GM19468 (cell line): ENCODE data around the gene NPIPA7.
"Not testable (repeated sequence)": the region's sequence is repeated elsewhere in the genome, so short reads cannot be mapped to it uniquely, and the experiment has no call there.

Experiments used
- ATAC-seq: cut with Tn5 transposase; IDR thresholded peaks from one replicate; pipeline ENCODE4 v1.9.1; 2021; ENCODE audit warnings: mild to moderate bottlenecking, moderate library complexity, moderate number of reproducible peaks; ENCODE audit not compliant: unreplicated experiment; ENCODE audit errors: extremely low read depth

The NPIPA7 gene

DNA sequence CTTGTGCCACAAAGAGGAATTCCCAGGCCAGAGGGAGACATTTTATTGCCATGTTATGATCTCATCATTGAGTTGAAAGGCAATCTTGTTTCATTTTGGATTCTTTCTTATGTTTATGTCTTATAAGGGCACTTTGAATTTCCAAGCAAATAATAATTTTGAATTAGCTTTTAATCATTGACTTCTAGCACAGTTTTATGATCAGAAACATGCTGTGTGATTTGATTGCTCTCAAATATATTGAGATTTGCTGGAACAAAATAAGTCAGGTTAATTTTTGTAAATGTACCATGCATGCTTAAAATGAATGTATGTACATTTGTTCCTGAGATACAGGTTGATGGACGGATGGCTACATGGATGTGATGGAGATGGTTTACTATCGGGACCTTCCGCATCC is at the start of gene NPIPA7:
Gene NPIPA7 (plus strand): TSS at position 301 of the 400 bp plus-strand sequence. CDS start 105 bp downstream, outside the sequence.
- ATAC-seq, result not testable (repeated sequence)

- ATAC-seq, result not testable (repeated sequence)
These were observed 47.5 kb upstream of the NPIPA7 start for GRCh38 chr16:16331466-16331865.

- not testable (repeated sequence) for ATAC-seq
These were observed 21.4 kb upstream of the NPIPA7 start for GRCh38 chr16:16357556-16357955.

DNA sequence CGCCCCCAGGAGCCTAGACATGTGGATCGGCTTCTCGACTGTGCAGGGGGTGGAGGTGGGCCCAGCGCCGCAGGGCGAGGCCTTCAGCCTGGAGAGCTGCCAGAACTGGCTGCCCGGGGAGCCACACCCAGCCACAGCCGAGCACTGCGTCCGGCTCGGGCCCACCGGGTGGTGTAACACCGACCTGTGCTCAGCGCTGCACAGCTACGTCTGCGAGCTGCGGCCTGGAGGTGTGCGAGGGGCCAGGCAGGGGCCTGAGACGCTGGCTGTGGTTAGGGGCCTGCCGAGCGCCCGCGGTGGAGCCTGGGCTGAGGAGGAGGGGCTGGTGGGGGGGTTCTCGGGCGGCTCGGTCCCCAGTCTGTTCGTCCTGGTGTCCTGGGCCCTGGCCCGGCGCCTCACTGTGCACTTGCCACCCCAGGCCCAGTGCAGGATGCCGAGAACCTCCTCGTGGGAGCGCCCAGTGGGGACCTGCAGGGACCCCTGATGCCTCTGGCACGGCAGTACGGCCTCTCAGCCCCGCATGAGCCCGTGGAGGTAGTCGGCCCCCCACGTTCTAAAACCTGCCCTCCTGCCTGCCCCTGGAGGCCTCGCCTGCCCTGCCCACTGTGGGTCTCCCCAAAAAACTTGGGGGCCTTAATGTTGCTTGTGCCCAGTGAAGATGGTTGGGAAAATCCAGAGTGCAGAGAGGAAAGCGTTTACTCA is 20.2 kb upstream of the NPIPA7 start:
- not testable (repeated sequence) for ATAC-seq

DNA sequence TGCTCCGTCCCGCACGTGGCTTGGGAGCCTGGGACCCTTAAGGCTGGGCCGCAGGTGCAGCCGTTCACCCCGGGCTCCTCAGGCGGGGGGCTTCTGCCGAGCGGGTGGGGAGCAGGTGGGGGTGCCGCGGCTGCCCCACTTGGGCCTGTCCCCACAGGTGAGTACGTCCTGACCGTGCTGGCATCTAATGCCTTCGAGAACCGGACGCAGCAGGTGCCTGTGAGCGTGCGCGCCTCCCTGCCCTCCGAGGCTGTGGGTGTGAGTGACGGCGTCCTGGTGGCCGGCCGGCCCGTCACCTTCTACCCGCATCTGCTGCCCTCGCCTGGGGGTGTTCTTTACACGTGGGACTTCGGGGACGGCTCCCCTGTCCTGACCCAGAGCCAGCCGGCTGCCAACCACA is 15.3 kb upstream of the NPIPA7 start:
- not testable (repeated sequence) for ATAC-seq

- not testable (repeated sequence) for ATAC-seq
These were observed 14.8 kb upstream of the NPIPA7 start for GRCh38 chr16:16364100-16364499.

GRCh38 chr16:16364701-16365100 is 14.2 kb upstream of the NPIPA7 start:
- ATAC-seq, result not testable (repeated sequence)

GRCh38 chr16:16365319-16365718 is 13.6 kb upstream of the NPIPA7 start:
- not testable (repeated sequence) for ATAC-seq

DNA sequence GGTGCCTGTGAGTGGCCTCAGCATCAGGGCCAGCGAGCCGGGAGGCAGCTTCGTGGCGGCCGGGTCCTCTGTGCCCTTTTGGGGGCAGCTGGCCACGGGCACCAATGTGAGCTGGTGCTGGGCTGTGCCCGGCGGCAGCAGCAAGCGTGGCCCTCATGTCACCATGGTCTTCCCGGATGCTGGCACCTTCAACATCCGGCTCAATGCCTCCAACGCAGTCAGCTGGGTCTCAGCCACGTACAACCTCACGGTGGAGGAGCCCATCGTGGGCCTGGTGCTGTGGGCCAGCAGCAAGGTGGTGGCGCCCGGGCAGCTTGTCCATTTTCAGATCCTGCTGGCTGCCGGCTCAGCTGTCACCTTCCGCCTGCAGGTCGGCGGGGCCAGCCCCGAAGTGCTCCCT is 13.1 kb upstream of the NPIPA7 start:
- not testable (repeated sequence) for ATAC-seq

DNA sequence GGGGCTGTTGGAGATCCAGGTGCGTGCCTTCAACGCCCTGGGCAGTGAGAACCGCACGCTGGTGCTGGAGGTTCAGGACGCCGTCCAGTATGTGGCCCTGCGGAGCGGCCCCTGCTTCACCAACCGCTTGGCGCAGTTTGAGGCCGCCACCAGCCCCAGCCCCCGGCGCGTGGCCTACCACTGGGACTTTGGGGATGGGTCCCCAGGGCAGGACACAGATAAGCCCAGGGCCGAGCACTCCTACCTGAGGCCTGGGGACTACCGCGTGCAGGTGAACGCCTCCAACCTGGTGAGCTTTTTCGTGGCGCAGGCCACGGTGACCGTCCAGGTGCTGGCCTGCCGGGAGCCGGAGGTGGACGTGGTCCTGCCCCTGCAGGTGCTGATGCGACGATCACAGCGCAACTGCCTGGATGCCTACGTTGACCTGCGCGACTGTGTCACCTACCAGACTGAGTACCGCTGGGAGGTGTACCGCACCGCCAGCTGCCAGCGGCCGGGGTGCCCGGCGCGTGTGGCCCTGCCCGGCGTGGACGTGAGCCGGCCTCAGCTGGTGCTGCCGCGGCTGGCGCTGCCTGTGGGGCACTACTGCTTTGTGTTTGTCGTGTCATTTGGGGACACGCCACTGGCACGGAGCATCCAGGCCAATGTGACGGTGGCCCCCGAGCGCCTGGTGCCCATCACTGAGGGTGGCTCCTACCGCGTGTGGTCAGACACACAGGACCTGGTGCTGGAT is 12.2 kb upstream of the NPIPA7 start:
- ATAC-seq, result not testable (repeated sequence)

DNA sequence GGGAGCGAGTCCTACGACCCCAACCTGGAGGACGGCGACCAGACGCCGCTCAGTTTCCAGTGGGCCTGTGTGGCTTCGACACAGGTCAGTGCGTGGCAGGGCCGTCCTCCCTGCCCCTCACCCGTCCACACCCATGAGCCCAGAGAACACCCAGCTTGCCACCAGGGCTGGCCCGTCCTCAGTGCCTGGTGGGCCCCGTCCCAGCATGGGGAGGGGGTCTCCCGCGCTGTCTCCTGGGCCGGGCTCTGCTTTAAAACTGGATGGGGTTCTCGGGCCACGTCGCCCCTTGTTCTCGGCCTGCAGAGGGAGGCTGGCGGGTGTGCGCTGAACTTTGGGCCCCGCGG is 11.7 kb upstream of the NPIPA7 start:
- not testable (repeated sequence) for ATAC-seq

GRCh38 chr16:16369081-16369856 is 9.7 kb upstream of the NPIPA7 start:
- not testable (repeated sequence) for ATAC-seq

DNA sequence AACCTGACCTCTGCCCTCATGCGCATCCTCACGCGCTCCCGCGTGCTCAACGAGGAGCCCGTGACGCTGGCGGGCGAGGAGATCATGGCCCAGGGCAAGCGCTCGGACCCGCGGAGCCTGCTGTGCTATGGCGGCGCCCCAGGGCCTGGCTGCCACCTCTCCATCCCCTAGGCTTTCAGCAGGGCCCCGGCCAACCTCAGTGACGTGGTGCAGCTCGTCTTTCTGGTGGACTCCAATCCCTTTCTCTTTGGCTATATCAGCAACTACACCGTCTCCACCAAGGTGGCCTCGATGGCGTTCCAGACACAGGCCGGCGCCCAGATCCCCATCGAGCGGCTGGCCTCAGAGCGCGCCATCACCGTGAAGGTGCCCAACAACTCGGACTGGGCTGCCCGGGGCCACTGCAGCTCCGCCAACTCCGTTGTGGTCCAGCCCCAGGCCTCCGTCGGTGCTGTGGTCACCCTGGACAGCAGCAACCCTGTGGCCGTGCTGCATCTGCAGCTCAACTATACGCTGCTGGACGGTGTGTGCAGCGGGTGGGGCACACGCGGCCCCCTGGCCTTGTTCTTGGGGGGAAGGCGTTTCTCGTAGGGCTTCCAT is 7.7 kb upstream of the NPIPA7 start:
- not testable (repeated sequence) for ATAC-seq

DNA sequence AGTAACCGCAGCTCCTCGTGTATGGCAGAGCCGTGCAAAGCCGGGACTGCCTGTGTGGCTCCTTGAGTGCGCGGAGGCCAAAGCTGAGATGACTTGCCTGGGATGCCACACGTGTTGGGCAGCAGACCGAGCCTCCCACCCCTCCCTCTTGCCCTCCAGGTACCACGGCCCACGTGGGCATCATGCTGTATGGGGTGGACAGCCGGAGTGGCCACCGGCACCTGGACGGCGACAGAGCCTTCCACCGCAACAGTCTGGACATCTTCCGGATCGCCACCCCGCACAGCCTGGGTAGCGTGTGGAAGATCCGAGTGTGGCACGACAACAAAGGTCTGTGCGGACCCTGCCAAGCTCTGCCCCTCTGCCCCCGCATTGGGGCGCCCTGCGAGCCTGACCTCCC is 4.7 kb upstream of the NPIPA7 start:
- ATAC-seq, result not testable (repeated sequence)

DNA sequence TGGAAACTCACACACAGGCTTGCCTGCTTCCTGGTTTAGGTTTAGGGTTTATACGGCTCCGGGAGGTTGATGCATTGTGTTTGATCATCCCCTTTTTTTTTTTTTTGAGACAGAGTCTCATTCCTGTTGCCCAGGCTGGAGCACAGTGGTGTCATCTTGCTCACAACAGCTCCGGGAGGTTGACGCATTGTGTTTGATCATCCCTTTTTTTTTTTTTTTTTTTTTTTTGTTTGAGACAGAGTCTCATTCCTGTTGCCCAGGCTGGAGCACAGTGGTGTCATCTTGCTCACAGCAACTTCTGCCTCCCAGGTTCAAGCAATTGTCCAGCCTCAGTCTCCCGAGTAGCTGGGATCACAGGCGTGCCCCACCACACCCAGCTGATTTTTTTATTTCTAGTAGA is 20.7 kb downstream of the NPIPA7 start:
- ATAC-seq, result not testable (repeated sequence)

DNA sequence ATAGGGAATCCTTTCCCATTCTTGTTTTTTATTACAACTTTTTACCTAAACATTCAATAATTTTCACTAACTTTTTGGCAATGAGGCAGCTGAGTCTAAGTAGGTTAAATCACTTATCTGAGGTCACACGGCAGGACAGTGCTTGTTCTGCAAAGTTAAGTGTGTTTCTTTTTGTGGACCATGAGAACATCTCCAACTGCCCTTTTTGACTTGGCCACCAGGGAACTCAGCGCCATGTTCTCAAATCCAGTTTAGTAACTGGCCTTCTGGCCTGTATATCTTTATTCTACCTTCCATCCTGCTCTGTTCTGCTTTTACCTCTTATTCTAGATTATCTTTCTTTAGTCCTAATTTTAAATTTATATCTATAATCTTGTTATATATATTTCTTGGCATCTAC is 23.4 kb downstream of the NPIPA7 start:
- not testable (repeated sequence) for ATAC-seq

- not testable (repeated sequence) for ATAC-seq
These were observed 25.3 kb downstream of the NPIPA7 start for GRCh38 chr16:16404283-16404682.

DNA sequence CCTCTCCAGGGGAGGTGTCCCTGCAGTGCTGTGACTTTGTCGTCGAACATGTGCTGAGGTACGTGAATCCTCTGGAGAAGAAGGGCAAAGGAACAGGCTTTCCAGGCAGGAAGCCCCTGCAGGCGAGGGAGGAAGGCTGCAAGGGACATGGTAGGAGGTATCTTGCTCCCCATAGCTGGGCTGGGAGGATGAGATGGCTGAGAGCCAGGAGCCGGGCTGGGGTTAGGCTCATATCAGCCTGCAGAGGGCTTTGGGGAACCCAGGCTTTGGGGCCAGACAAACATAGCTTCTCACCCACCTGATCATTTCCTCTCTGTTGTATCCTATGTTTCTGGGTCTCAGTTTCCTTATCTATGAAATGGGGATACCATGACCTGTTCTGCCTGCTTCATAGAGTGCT is 26.5 kb downstream of the NPIPA7 start:
- not testable (repeated sequence) for ATAC-seq

- ATAC-seq, result not testable (repeated sequence)
These were observed 29.5 kb downstream of the NPIPA7 start for GRCh38 chr16:16408430-16408829.

DNA sequence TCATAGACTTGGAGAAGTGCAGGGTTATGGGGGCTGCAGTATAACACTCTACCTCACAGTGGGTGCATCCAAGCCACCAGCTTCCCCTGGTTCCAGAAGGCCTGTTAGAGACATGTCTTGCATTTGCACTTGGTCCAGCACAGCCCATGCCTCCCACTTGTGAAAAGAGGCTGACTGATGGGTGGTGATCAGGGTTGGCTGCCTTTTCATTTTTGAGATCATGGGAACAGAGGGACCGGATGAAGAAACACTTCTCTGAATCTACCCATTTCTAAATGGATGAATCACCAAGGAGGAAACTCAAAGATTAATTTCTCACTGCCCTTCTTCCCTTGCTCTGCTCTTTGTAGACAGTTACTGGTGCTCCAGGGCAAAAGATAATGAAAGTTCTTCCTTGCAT is 34.8 kb downstream of the NPIPA7 start:
- not testable (repeated sequence) for ATAC-seq
